MM.1S (cell line): ENCODE results near the gene C1orf50.

Experiments
- EZH2 ChIP-seq: fragments of 300-600 bp; sonication (generic); optimal IDR thresholded peaks from 2 replicates; pipeline ENCODE3; 2017; ENCODE audit warnings: low read depth, mild to moderate bottlenecking, antibody characterized with exemption, low read length, mixed read lengths
- EZH2phosphoT487 ChIP-seq: fragments of 300-600 bp; sonication (generic); IDR thresholded peaks from 2 replicates; pipeline ENCODE4 v1.6.1; 2018; ENCODE audit warnings: antibody characterized with exemption, low read length
- TF ChIP-seq, protein P1 (sequence below): fragments of 300-600 bp; sonication (generic); IDR thresholded peaks from 2 replicates; pipeline ENCODE4 v1.5.1; 2016; ENCODE audit warnings: antibody characterized with exemption, low read length, mixed read lengths

GRCh38 chr1:42773420-42773819 lies 6.4 kb downstream of the C1orf50 start:
- TF ChIP-seq EZH2phosphoT487 (no peak), EZH2 (no peak)
- TF ChIP-seq, protein P1, sequence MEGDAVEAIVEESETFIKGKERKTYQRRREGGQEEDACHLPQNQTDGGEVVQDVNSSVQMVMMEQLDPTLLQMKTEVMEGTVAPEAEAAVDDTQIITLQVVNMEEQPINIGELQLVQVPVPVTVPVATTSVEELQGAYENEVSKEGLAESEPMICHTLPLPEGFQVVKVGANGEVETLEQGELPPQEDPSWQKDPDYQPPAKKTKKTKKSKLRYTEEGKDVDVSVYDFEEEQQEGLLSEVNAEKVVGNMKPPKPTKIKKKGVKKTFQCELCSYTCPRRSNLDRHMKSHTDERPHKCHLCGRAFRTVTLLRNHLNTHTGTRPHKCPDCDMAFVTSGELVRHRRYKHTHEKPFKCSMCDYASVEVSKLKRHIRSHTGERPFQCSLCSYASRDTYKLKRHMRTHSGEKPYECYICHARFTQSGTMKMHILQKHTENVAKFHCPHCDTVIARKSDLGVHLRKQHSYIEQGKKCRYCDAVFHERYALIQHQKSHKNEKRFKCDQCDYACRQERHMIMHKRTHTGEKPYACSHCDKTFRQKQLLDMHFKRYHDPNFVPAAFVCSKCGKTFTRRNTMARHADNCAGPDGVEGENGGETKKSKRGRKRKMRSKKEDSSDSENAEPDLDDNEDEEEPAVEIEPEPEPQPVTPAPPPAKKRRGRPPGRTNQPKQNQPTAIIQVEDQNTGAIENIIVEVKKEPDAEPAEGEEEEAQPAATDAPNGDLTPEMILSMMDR, result no peak
